LNCAP (cell line): ENCODE results near the gene TMCC3.

Experiments
- CTCF ChIP-seq: fragments of 450-650 bp; IDR thresholded peaks from 2 replicates; pipeline ENCODE4 v1.5.1; 2017; ENCODE audit warnings: mild to moderate bottlenecking

The TMCC3 gene

GRCh38 chr12:94670075-94670474 lies 19.7 kb upstream of the TMCC3 start:
- no peak for TF ChIP-seq CTCF

- TF ChIP-seq CTCF = no peak
These were observed 16.7 kb upstream of the TMCC3 start for GRCh38 chr12:94667031-94667540.

GRCh38 chr12:94666158-94666557 lies 15.8 kb upstream of the TMCC3 start:
- TF ChIP-seq CTCF = no peak

GRCh38 chr12:94663702-94664101 lies 13.3 kb upstream of the TMCC3 start:
- no peak for TF ChIP-seq CTCF

GRCh38 chr12:94663071-94663470 lies 12.7 kb upstream of the TMCC3 start:
- no peak for TF ChIP-seq CTCF

GRCh38 chr12:94660436-94660835 lies 10.1 kb upstream of the TMCC3 start:
- TF ChIP-seq CTCF = no peak

GRCh38 chr12:94659346-94659930 lies 9.1 kb upstream of the TMCC3 start:
- TF ChIP-seq CTCF = no peak

GRCh38 chr12:94658931-94659330 lies 8.6 kb upstream of the TMCC3 start:
- TF ChIP-seq CTCF = no peak
